H1 (cell line): ENCODE results near the gene NEK2.

Experiments
- CTCF ChIP-seq, 3 experiments: IDR thresholded peaks; 1 replicate in 2 of 3; 2 replicates in 1 of 3; pipeline versions ENCODE4 v1.5.1 to v1.6.1; 2011; ENCODE audit warnings: low read length in 3 of 3, mild to moderate bottlenecking in 3 of 3, inconsistent platforms in 2 of 3, low read depth in 1 of 3, moderate library complexity in 1 of 3; ENCODE audit not compliant: insufficient read depth in 1 of 3; ENCODE audit errors: control extremely low read depth in 1 of 3
- EZH2 ChIP-seq: fragments of 200-600 bp; sonication (generic); IDR thresholded peaks from 2 replicates; pipeline ENCODE4 v1.7.1; 2012; ENCODE audit warnings: low read depth, mild to moderate bottlenecking, moderate library complexity, low read length, inconsistent platforms; ENCODE audit not compliant: severe bottlenecking
- MAFK ChIP-seq: IDR thresholded peaks from 2 replicates; pipeline ENCODE4 v1.6.1; 2012; ENCODE audit warnings: low read depth, mild to moderate bottlenecking, improper control_type of control experiment, low read length
- RAD21 ChIP-seq, 2 experiments: IDR thresholded peaks in 1 of 2; conservative IDR thresholded peaks in 1 of 2; 2 replicates each; pipeline ENCODE4 v1.6.1; 2011; ENCODE audit warnings: low read depth in 2 of 2, low read length in 2 of 2, improper control_type of control experiment in 1 of 2, inconsistent platforms in 1 of 2, mild to moderate bottlenecking in 1 of 2, moderate library complexity in 1 of 2
- TAF1 ChIP-seq: IDR thresholded peaks from 2 replicates; pipeline ENCODE4 v1.6.1; 2011; ENCODE audit warnings: mild to moderate bottlenecking, low read depth, low read length
- ZNF274 ChIP-seq: IDR thresholded peaks from 2 replicates; pipeline ENCODE4 v1.7.0; 2012; ENCODE audit warnings: low read length, borderline replicate concordance; ENCODE audit errors: extremely low read depth
- TF ChIP-seq, protein P1 (sequence below): IDR thresholded peaks from 2 replicates; pipeline ENCODE4 v1.6.1; 2011; ENCODE audit warnings: low read length, improper control_type of control experiment

DNA sequence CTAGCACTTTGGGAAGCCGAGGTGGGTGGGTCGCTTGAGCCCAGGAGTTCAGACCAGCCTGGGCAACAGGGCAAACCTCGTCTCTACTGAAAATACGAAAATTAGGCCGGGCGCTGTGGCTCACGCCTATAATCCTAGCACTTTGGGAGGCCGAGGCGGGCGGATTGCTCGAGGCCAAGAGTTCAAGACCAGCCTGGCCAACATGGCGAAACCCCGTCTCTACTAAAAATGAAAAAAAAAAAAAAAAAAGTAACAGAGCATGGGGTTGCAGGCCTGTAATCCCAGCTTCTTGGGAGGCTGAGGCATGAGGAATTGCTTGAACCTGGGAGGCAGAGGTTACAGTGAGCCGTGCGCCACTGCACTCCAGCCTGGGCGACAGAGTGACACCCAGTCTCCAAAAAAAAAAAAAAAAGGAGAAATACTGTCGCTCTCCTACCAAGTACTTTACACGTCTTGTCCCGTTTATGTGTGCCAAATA is 724 bp upstream of the NEK2 start:
- TF ChIP-seq EZH2 (no peak), TAF1 (no peak), RAD21 (IDR thresholded peaks at IDR 0.05 in 1 of 2, conservative IDR thresholded peaks at IDR 0.05 in 1 of 2; ENCODE audit: low read depth in 2 of 2, low read length in 2 of 2) (no peak), CTCF (IDR thresholded peaks at IDR 0.05; ENCODE audit: control extremely low read depth in 1 of 3, insufficient read depth in 1 of 3, low read depth in 1 of 3, low read length in 3 of 3) (no peak), MAFK (no peak), ZNF274 (no peak)
- TF ChIP-seq, protein P1, sequence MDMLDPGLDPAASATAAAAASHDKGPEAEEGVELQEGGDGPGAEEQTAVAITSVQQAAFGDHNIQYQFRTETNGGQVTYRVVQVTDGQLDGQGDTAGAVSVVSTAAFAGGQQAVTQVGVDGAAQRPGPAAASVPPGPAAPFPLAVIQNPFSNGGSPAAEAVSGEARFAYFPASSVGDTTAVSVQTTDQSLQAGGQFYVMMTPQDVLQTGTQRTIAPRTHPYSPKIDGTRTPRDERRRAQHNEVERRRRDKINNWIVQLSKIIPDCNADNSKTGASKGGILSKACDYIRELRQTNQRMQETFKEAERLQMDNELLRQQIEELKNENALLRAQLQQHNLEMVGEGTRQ: no peak
